PC-3 (cell line): ENCODE measurements around the gene MAP2K5. TPM values are rescaled to one million over a fixed set of nuclear protein-coding genes. Genes with fewer than 3 reads are reported as not detected.

Source experiments
- ATAC-seq: fragments of 200-7000 bp; cut with Tn5 transposase; 2 replicates; pipeline ENCODE4 v1.9.1; 2020; ENCODE audit warnings: mild to moderate bottlenecking, moderate library complexity
- BruUV-seq: library from RNA; stranded (reverse); fragments of 400-500 nt; replicated peaks from 2 replicates; lab custom pipeline; 2021; lab: Mats Ljungman, UMichigan
- CTCF ChIA-PET: fragments of 300-600 bp; sonication (Branson Sonifier 250); formaldehyde crosslinking; loops from one replicate; lab custom pipeline; 2022; ENCODE audit warnings: antibody characterized with exemption; lab: Charles Lee
- POLR2A ChIA-PET: fragments of 300-600 bp; sonication (Branson Sonifier 250); formaldehyde crosslinking; loops from one replicate; lab custom pipeline; 2022; ENCODE audit warnings: antibody characterized with exemption; ENCODE audit not compliant: unreplicated experiment; lab: Charles Lee
- DNase-seq: peaks from one replicate; pipeline ENCODE4 v3.0.0-alpha.2; 2015
- H2AFZ ChIP-seq: fragments of 300-600 bp; sonication (generic); 2 replicates; pipeline ENCODE4 v1.6.0; 2016; ENCODE audit warnings: antibody characterized with exemption, low read length
- H3F3A ChIP-seq: fragments of 300-600 bp; sonication (generic); one replicate; pipeline ENCODE4 v1.6.0; 2017; ENCODE audit warnings: antibody characterized with exemption, low read length, control low read depth, mild to moderate bottlenecking; ENCODE audit not compliant: unreplicated experiment
- H3K27ac ChIP-seq: fragments of 300-600 bp; sonication (generic); 2 replicates; pipeline ENCODE4 v1.5.1; 2016; ENCODE audit warnings: mild to moderate bottlenecking, low read length
- H3K27me3 ChIP-seq: fragments of 300-600 bp; sonication (generic); 2 replicates; pipeline ENCODE4 v1.6.1; 2016; ENCODE audit warnings: low read length, mixed read lengths
- H3K36me3 ChIP-seq: fragments of 300-600 bp; sonication (generic); 2 replicates; pipeline ENCODE4 v1.6.1; 2016; ENCODE audit warnings: low read depth, mixed run types, low read length, mixed read lengths
- H3K4me1 ChIP-seq: fragments of 300-600 bp; sonication (generic); 2 replicates; pipeline ENCODE4 v1.5.1; 2016; ENCODE audit warnings: low read length; ENCODE audit not compliant: insufficient read depth
- H3K4me2 ChIP-seq: fragments of 300-600 bp; sonication (generic); 2 replicates; pipeline ENCODE4 v1.6.0; 2016; ENCODE audit warnings: low read length
- H3K4me3 ChIP-seq: fragments of 300-600 bp; sonication (generic); 2 replicates; pipeline ENCODE4 v1.5.1; 2016; ENCODE audit warnings: mild to moderate bottlenecking, low read length, mixed read lengths
- H3K79me2 ChIP-seq: fragments of 300-600 bp; sonication (generic); 2 replicates; pipeline ENCODE4 v1.6.1; 2017; ENCODE audit warnings: low read length, mixed read lengths
- H3K9ac ChIP-seq: fragments of 300-600 bp; sonication (generic); 2 replicates; pipeline ENCODE4 v1.6.0; 2016; ENCODE audit warnings: mild to moderate bottlenecking, low read length
- H3K9me2 ChIP-seq: fragments of 300-600 bp; sonication (generic); replicated peaks from 2 replicates; pipeline ENCODE4 v1.6.1; 2016; ENCODE audit warnings: mixed run types, low read length, mixed read lengths
- H3K9me3 ChIP-seq: fragments of 300-600 bp; sonication (generic); 2 replicates; pipeline ENCODE4 v1.6.1; 2016; ENCODE audit warnings: low read length, mixed read lengths
- H4K20me1 ChIP-seq: fragments of 300-600 bp; sonication (generic); 2 replicates; pipeline ENCODE4 v1.6.1; 2016; ENCODE audit warnings: low read length, mixed read lengths
- EZH2 ChIP-seq: fragments of 300-600 bp; sonication (generic); IDR thresholded peaks from one replicate; pipeline ENCODE4 v1.6.1; 2017; ENCODE audit warnings: antibody characterized with exemption, mild to moderate bottlenecking, low read length; ENCODE audit not compliant: unreplicated experiment
- EZH2phosphoT487 ChIP-seq: fragments of 300-600 bp; sonication (generic); IDR thresholded peaks from 2 replicates; pipeline ENCODE4 v1.6.1; 2018; ENCODE audit warnings: mild to moderate bottlenecking, antibody characterized with exemption, low read length, borderline replicate concordance
- intact Hi-C: fragments of 100-400 bp; cut with micrococcal nuclease; formaldehyde crosslinking; loops from 2 replicates; pipeline ENCODE4 v1.9.0; 2023
- total RNA-seq: library from RNA; depleted of rRNA; stranded (reverse); fragments of >200 nt; gene quantifications from 2 replicates; pipeline ENCODE4 v1.2.3, GENCODE V29; 2014
- TF ChIP-seq, protein P1 (sequence below): fragments of 300-600 bp; sonication (generic); conservative IDR thresholded peaks from 2 replicates; pipeline ENCODE4 v1.5.1; 2017; ENCODE audit warnings: antibody characterized with exemption, low read depth, mild to moderate bottlenecking, low read length

The MAP2K5 gene
- total RNA-seq, 1 experiment from 2014 or later = 5.5 TPM

DNA sequence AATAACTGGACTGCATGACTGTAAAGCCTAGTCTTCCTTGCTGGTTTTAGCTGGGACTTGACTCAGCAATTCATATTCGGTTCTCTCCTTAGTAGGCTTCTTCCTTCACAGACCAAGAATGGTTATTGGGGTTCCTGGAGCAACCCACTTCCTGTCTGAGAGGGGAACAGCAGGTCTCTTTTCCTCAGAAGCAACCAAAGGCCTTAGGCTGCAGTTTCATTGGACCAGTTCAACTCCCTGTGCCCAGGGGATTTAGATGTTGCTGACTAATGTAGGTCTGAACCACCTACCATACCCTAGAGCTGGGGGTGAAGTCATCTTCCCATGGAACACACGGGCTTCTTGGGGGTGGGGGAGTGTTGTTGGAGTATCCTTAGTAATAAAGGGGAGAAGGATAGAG lies 198.8 kb downstream of the MAP2K5 start:
- no peaks in the 10 kb centered on the region for H3K9me3 ChIP-seq
- no peak for ATAC-seq
- ChIA-PET CTCF (no interaction called here), POLR2A (no interaction called here)
- H3K4me3 ChIP-seq = no peak overlapping the region
- H3K36me3 ChIP-seq = no peaks in the 10 kb centered on the region
- no peak overlapping the region for H3K9ac ChIP-seq
- no peak for DNase-seq
- no peak overlapping the region for H2AFZ ChIP-seq
- TF ChIP-seq EZH2 (no peak), EZH2phosphoT487 (no peak)
- TF ChIP-seq, protein P1, sequence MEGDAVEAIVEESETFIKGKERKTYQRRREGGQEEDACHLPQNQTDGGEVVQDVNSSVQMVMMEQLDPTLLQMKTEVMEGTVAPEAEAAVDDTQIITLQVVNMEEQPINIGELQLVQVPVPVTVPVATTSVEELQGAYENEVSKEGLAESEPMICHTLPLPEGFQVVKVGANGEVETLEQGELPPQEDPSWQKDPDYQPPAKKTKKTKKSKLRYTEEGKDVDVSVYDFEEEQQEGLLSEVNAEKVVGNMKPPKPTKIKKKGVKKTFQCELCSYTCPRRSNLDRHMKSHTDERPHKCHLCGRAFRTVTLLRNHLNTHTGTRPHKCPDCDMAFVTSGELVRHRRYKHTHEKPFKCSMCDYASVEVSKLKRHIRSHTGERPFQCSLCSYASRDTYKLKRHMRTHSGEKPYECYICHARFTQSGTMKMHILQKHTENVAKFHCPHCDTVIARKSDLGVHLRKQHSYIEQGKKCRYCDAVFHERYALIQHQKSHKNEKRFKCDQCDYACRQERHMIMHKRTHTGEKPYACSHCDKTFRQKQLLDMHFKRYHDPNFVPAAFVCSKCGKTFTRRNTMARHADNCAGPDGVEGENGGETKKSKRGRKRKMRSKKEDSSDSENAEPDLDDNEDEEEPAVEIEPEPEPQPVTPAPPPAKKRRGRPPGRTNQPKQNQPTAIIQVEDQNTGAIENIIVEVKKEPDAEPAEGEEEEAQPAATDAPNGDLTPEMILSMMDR = no peak
- H3K27ac ChIP-seq = no peak overlapping the region
- no peaks in the 10 kb centered on the region for H3F3A ChIP-seq
- no peaks in the 10 kb centered on the region for H4K20me1 ChIP-seq
- H3K4me1 ChIP-seq = peaks cover 5% of the 10 kb centered on the region
- no TSS peak for BruUV-seq
- H3K9me2 ChIP-seq = no peaks in the 10 kb centered on the region
- intact Hi-C loops = no loop called here
- no peaks in the 10 kb centered on the region for H3K27me3 ChIP-seq
- H3K4me2 ChIP-seq = no peak overlapping the region
- no peaks in the 10 kb centered on the region for H3K79me2 ChIP-seq

DNA sequence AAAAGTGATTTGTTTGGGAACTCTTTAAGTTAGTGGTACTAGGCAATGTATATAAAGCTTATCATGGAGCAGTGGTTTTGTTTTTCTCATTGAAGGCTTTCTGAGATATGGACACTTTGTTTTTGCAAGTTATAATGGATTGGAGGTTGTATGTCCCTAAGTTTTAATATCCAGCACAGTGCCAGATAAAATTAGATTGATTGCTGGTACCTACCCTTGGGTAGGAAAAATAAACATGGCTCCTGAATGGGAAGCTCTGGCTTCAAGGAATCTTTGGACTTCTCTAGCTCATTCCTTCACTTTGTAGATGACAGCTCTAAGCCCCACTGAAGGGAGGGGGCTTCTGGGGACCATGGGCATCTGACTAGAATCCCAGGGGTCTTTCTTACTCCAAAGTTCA lies 201.1 kb downstream of the MAP2K5 start:
- Histone ChIP-seq H3K27ac (no peak overlapping the region), H3K4me3 (no peak overlapping the region), H3K4me2 (no peak overlapping the region), H4K20me1 (no peaks in the 10 kb centered on the region), H3K79me2 (no peaks in the 10 kb centered on the region), H3K27me3 (no peaks in the 10 kb centered on the region), H3K9me2 (no peaks in the 10 kb centered on the region), H2AFZ (no peak overlapping the region), H3K9ac (no peak overlapping the region), H3K36me3 (no peaks in the 10 kb centered on the region), H3K4me1 (peaks cover 9% of the 10 kb centered on the region), H3F3A (no peaks in the 10 kb centered on the region), H3K9me3 (no peaks in the 10 kb centered on the region)
- ChIA-PET CTCF (no interaction called here), POLR2A (interaction anchor here (0.7 kb wide), 1 partner anchor 222 kb away, joined by 4 read pairs; no protein-coding TSS in a partner anchor)
- no peak for ATAC-seq
- DNase-seq = no peak
- intact Hi-C loops = no loop called here
- BruUV-seq = no TSS peak
- TF ChIP-seq EZH2phosphoT487 = no peak

DNA sequence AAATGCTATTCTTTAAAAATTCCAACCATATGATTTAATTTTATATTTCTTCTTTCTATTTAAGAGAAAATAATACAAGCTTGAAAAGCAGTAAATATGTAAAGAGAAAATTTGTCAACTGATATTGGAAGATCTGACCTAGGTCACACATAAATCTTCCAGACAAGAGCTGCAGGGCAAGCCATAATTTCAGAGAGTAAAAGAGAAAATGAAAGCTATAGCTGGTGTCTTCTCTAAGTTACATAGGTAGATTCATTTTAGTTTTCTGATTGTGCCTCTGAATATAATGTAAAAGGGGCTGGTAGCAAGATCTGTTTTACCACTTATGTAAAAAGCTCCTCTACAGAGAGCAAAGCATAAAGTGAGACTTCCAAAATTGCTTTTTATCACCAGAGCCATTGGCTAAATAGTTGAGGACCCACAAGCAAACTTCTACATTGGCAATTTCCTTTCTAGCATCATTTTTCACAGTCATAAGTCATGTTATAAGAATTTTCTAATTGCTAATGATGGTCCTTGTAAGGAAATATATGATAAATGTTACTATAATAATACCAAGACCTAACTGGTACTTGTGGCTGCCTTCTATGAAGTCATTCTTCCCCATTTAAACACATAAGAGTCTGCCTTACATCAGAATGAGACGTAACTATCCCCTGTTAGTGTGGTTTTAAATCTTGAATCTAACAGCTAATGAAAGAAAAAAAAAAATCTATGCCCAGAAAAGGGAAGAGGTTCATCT lies 202.0 kb downstream of the MAP2K5 start:
- DNase-seq (no peak), ATAC-seq (no peak)
- no peaks in the 10 kb centered on the region for H4K20me1 ChIP-seq
- H3K4me2 ChIP-seq = no peak overlapping the region
- ChIA-PET POLR2A (interaction anchor here (0.7 kb wide), 1 partner anchor 223 kb away, joined by 4 read pairs; no protein-coding TSS in a partner anchor), CTCF (no interaction called here)
- no peak overlapping the region for H3K9ac ChIP-seq
- H3K79me2 ChIP-seq = no peaks in the 10 kb centered on the region
- no peaks in the 10 kb centered on the region for H3K36me3 ChIP-seq
- no peak overlapping the region for H2AFZ ChIP-seq
- BruUV-seq = no TSS peak
- H3K4me1 ChIP-seq = peaks cover 9% of the 10 kb centered on the region
- no peaks in the 10 kb centered on the region for H3K27me3 ChIP-seq
- TF ChIP-seq, protein P1 = no peak
- TF ChIP-seq EZH2phosphoT487 = no peak
- TF ChIP-seq EZH2 = no peak
- H3K4me3 ChIP-seq = no peak overlapping the region
- H3F3A ChIP-seq = no peaks in the 10 kb centered on the region
- no peak overlapping the region for H3K27ac ChIP-seq
- intact Hi-C loops = no loop called here
- H3K9me3 ChIP-seq = no peaks in the 10 kb centered on the region
- no peaks in the 10 kb centered on the region for H3K9me2 ChIP-seq
